ENCODE results near the gene MTHFD1L. TPM values are rescaled to one million over a fixed set of nuclear protein-coding genes. Genes with fewer than 3 reads are reported as not detected.

The MTHFD1L gene
- total and polyA plus RNA-seq, 2 experiments from 2014 or later = 18.2 to 37.9 TPM

- H3K27ac ChIP-seq = peak overlapping the region; percentile 62
- H3K4me3 ChIP-seq = no peak overlapping the region
Measured at GRCh38 chr6:151101161-151101815, 235.8 kb downstream of the MTHFD1L start.

GRCh38 chr6:151101816-151102694 is 236.6 kb downstream of the MTHFD1L start:
- Histone ChIP-seq H3K4me3 (no peak overlapping the region), H3K36me3 (no peaks in the 10 kb centered on the region), H3K9me3 (ENCODE audit: low read depth) (no peaks in the 10 kb centered on the region), H3K27ac (peak overlapping the region; percentile 62), H3K27me3 (no peaks in the 10 kb centered on the region), H3K4me1 (ENCODE audit: low read depth) (peaks cover 11% of the 10 kb centered on the region)
- no peak for DNase-seq (ENCODE audit: low read depth in 1 of 2, low spot score in 1 of 2)
- no peak for TF ChIP-seq CTCF (IDR thresholded peaks at IDR 0.05; ENCODE audit: low read depth, low read length)

More at GRCh38 chr6:151101161-151101815, 235.8 kb downstream of the MTHFD1L start:
- peak in 1 of 2 donors; percentile 63 for DNase-seq (ENCODE audit: low read depth in 1 of 2, low spot score in 1 of 2)
- peaks cover 17% of the 10 kb centered on the region for H3K4me1 ChIP-seq (ENCODE audit: low read depth)
- no peaks in the 10 kb centered on the region for H3K9me3 ChIP-seq (ENCODE audit: low read depth)
- TF ChIP-seq CTCF (IDR thresholded peaks at IDR 0.05; ENCODE audit: low read depth, low read length) = no peak
- no peaks in the 10 kb centered on the region for H3K36me3 ChIP-seq
- no peaks in the 10 kb centered on the region for H3K27me3 ChIP-seq

- DNase-seq (ENCODE audit: low read depth in 1 of 2, low spot score in 1 of 2) = no peak
- no peak overlapping the region for H3K4me3 ChIP-seq
- H3K9me3 ChIP-seq (ENCODE audit: low read depth) = no peaks in the 10 kb centered on the region
- no peaks in the 10 kb centered on the region for H3K36me3 ChIP-seq
- H3K4me1 ChIP-seq (ENCODE audit: low read depth) = peaks cover 11% of the 10 kb centered on the region
- TF ChIP-seq CTCF (IDR thresholded peaks at IDR 0.05; ENCODE audit: low read depth, low read length) = no peak
- no peak overlapping the region for H3K27ac ChIP-seq
- H3K27me3 ChIP-seq = no peaks in the 10 kb centered on the region
Measured at GRCh38 chr6:151103266-151103665, 237.8 kb downstream of the MTHFD1L start.

GRCh38 chr6:151107897-151108427 is 242.5 kb downstream of the MTHFD1L start:
- no peak overlapping the region for H3K27ac ChIP-seq
- no peak for DNase-seq (ENCODE audit: low read depth in 1 of 2, low spot score in 1 of 2)
- H3K4me3 ChIP-seq = no peak overlapping the region
- H3K9me3 ChIP-seq (ENCODE audit: low read depth) = no peaks in the 10 kb centered on the region
- peaks cover 7% of the 10 kb centered on the region for H3K4me1 ChIP-seq (ENCODE audit: low read depth)
- no peak for TF ChIP-seq CTCF (IDR thresholded peaks at IDR 0.05; ENCODE audit: low read depth, low read length)
- H3K36me3 ChIP-seq = no peaks in the 10 kb centered on the region
- H3K27me3 ChIP-seq = no peaks in the 10 kb centered on the region

GRCh38 chr6:151108548-151108947 is 243.0 kb downstream of the MTHFD1L start:
- Histone ChIP-seq H3K27me3 (no peaks in the 10 kb centered on the region), H3K9me3 (ENCODE audit: low read depth) (no peaks in the 10 kb centered on the region), H3K27ac (no peak overlapping the region), H3K36me3 (no peaks in the 10 kb centered on the region), H3K4me1 (ENCODE audit: low read depth) (peaks cover 7% of the 10 kb centered on the region), H3K4me3 (no peak overlapping the region)
- no peak for TF ChIP-seq CTCF (IDR thresholded peaks at IDR 0.05; ENCODE audit: low read depth, low read length)
- DNase-seq (ENCODE audit: low read depth in 1 of 2, low spot score in 1 of 2) = no peak

Data from cardiac muscle cell (in vitro differentiated cells and primary cell).